Activated CD4-positive, alpha-beta T cell treated with anti-CD3 and anti-CD28 coated beads, Interleukin-2, amount 50 U/mL, for 24 hours (primary cell): ENCODE data around the gene DOCK10.

Experiments
- DNase-seq, 2 donors: peaks; one replicate each; pipeline ENCODE4 v3.0.0-alpha.2; 2020; ENCODE audit warnings: low read depth in 1 of 2, low spot score in 1 of 2

The DOCK10 gene

GRCh38 chr2:225013425-225014365, 28.6 kb downstream of the DOCK10 start:
- DNase-seq, result no peak

DNA sequence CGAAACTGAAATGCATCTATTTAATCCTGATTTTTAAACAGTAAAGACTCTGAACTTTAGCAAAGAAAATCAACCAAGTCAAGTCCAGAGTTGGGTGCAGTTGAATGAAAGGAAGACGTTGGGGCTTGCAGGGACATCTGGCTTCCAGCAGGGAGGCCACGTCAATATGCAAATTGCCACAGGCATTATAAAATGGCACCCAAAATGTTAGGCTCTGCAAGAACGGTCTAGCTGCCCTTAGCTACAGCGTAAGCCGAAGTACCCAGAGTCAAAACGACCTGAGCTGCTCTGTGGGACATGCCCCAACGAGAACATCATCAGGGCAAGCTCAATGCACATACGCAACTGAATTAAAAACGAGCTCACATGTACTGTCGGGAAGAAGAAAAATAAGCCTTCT, 30.7 kb downstream of the DOCK10 start:
- no peak for DNase-seq

- no peak for DNase-seq
Observed at GRCh38 chr2:225010804-225011203, 31.5 kb downstream of the DOCK10 start.

DNA sequence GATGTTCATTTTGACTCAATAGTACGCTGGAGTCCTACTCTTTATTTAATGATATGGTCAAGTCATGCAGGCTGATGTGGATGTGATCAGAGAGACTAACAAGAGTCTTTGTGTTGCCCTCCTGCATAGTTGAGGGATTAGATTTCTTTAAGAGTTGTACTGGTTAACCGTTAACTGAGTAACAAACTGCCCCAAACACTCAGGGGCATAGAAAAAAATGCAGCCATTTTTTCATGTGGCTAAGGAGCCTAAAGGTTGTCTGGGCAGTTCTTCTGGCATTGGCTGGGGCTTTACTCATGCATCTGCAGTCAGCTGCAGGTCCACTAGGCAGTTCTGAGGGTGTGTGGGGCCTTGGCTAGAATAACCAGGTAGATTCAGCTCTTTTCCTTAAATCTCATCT, 32.5 kb downstream of the DOCK10 start:
- no peak for DNase-seq

- no peak for DNase-seq
Observed at GRCh38 chr2:225008935-225009334, 33.3 kb downstream of the DOCK10 start.

- no peak for DNase-seq
Observed at GRCh38 chr2:225008179-225008856, 34.0 kb downstream of the DOCK10 start.

DNA sequence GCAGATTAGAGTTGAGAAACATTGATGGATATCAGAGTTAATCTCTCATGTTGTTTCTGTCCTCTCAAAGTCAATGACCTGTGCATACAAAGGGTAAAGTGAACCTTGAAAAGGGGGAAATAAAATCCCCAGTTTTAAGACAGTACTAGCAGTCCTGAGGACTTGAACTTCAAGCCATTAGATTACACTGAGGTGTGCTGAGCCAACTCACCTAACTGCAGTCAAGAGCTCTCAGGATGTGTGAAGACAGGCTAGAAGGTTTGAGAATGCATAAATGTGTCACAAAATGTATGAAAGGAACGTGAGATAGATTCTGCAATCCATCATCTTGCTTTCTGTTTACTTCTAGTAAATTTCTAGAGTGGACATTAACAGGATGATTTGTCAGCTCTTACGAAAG, 35.5 kb downstream of the DOCK10 start:
- DNase-seq, result no peak

DNA sequence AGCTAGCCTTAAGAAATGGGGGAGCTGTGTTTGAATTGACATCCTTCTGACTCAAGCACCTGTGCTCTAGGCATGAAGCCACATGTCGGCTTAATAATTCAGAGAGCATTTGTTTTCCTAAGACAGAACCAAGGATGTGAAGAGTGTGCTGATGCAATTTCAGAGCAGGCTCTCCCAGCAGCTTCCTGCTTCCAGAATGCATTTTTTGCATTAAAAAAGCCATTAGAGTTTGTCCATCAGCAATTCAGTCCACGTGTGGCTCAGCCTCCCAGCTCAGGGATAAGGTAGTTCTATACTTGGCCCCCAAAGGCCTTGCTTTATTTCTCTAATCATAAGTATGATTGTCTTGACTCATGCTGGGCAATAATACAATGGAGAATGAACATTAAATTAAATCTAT, 37.7 kb downstream of the DOCK10 start:
- DNase-seq, result no peak

- no peak for DNase-seq
Observed at GRCh38 chr2:225002656-225003045, 39.6 kb downstream of the DOCK10 start.

DNA sequence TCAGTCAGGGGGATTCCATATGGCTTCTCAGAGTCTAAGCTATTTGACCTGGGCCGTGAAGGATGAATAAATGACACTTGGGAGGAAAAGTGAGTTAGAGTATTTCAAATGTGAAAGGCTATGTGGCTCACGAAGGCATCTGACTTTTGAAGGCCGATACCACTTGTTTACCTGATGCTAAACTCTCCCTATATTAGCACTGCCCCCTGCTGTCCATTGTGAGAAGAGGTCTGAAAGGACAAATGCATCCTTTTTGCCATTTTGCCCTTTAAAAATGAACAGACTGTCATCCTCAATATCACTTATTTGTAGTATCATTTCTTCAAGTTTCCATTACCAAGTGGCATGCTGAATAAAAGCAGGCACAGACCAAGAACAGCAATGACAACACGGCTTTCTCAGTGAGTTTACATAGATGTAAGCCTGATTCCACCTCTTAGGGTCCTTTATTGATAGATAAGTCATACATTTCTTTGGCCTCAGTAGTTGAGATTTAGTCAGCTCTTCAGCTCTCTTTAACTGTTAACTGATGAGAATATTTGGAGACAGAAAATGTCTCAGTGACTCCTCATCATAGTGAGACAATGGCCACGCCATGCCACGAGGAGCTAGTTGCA, 40.1 kb downstream of the DOCK10 start:
- DNase-seq, result peak in 1 of 2 donors; percentile 72

DNA sequence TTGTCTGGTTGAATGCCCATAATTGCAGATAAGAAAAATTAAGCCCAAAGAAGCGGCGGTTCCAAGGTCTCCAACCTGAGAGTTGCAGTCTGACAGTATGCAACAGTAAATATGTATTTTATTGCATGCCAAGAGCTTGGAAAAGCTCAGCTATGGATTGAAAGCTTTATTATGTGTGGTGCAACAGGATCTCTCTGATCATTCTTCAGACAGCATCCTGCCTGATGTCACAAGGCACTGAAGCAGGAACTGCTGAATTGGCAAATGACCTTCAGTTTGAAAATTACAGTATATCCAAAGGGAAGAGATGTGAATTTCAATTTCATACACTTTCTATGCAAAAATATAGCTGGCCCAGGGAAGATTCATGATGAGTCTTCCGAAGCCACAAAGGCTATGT, 42.5 kb downstream of the DOCK10 start:
- no peak for DNase-seq

- no peak for DNase-seq
Observed at GRCh38 chr2:224999321-224999720, 42.9 kb downstream of the DOCK10 start.

GRCh38 chr2:224997802-224998201, 44.5 kb downstream of the DOCK10 start:
- DNase-seq, result no peak

GRCh38 chr2:224995419-224995818, 46.8 kb downstream of the DOCK10 start:
- DNase-seq, result no peak

DNA sequence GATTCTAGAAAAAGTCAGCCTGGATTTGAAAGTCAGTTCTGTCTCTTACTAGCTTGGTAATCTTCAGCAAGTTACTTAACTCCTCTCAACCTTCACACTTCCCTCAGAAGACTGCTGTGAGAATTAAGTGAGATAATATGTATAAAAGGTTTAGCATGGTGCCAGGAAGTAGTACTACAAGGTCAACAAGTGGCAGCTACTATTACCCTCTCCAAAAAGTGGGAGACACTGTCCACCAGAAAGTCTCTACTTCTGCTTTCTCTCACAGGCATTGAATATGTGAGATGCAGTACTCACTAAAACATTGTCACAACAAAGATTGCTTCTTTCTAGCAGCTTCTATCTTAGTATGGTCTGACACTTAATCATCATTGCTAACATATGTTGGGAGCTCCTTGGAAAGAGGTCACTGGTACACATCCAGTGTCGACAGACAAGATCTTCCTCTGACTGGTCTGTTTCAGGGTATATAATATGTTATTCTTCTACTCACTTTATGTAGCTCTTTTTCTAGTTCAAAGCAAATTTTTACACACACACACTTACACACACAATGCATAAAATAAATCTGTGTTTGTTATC, 47.9 kb downstream of the DOCK10 start:
- no peak for DNase-seq

GRCh38 chr2:224990710-224991109, 51.6 kb downstream of the DOCK10 start:
- no peak for DNase-seq

DNA sequence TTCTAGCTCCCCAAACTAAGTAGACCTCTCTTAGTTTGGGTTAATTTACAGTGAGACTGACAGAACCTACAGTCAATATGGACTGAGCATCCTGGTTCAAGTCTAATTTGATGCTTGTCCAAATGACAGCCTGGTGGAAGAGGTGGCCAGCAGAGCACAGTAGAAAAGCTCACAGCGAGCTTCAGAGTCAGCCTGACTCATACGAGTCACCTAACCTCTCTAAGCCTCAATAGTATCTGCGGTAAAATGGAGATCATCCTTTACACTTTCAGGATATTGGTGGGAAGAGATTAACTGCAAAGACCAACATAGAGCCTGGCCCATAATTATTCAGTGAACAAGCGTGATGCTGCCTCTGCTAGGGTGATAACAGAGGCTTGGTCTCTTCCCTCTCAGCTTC, 54.5 kb downstream of the DOCK10 start:
- DNase-seq, result no peak

- DNase-seq, result no peak
Observed at GRCh38 chr2:224986477-224986876, 55.8 kb downstream of the DOCK10 start.

- DNase-seq, result no peak
Observed at GRCh38 chr2:224984637-224985036, 57.6 kb downstream of the DOCK10 start.

GRCh38 chr2:224983712-224984554, 58.3 kb downstream of the DOCK10 start:
- DNase-seq, result no peak
